Astrocyte (in vitro differentiated cells and primary cell): ENCODE data around the gene TNFRSF1B.

Source experiments
- CTCF ChIP-seq: IDR thresholded peaks from 2 replicates; pipeline ENCODE4 v1.5.1; 2011; ENCODE audit warnings: low read depth, mild to moderate bottlenecking, inconsistent platforms, low read length, moderate library complexity; ENCODE audit not compliant: insufficient read depth
- EZH2 ChIP-seq: IDR thresholded peaks from 2 replicates; pipeline ENCODE4 v1.6.1; 2012; ENCODE audit warnings: mild to moderate bottlenecking, low read length, inconsistent platforms; ENCODE audit not compliant: insufficient read depth

GRCh38 chr1:12162459-12163137 lies 4.2 kb upstream of the TNFRSF1B start:
- TF ChIP-seq CTCF (no peak), EZH2 (no peak)
